ENCODE data around the gene VSTM5.

GRCh38 chr11:93849201-93849600 is 1.2 kb downstream of the VSTM5 start:
- no peak for TF ChIP-seq CTCF (conservative IDR thresholded peaks at IDR 0.05 in 1 of 2, IDR thresholded peaks at IDR 0.05 in 1 of 2; ENCODE audit: extremely low read depth in 1 of 2, insufficient read depth in 1 of 2, low read depth in 1 of 2, low read length in 2 of 2)
- no peak for TF ChIP-seq EZH2 (IDR thresholded peaks at IDR 0.05; ENCODE audit: borderline replicate concordance, low read length)
